Stimulated activated CD4-positive, alpha-beta T cell treated with anti-CD3 and anti-CD28 coated beads, Interleukin-12 subunit alpha, Interleukin-12 subunit beta, amount 100 ng/mL, for 24 hours (primary cell): Measurements from ENCODE around the gene PRR7.
A peak's percentile ranks its signal among the peaks of the same experiment; 100 is the strongest.

Source experiments
- DNase-seq, 2 experiments: peaks; one replicate each; pipeline ENCODE4 v3.0.0-alpha.2; 2020; ENCODE audit warnings: low read depth in 2 of 2

Gene PRR7

DNA sequence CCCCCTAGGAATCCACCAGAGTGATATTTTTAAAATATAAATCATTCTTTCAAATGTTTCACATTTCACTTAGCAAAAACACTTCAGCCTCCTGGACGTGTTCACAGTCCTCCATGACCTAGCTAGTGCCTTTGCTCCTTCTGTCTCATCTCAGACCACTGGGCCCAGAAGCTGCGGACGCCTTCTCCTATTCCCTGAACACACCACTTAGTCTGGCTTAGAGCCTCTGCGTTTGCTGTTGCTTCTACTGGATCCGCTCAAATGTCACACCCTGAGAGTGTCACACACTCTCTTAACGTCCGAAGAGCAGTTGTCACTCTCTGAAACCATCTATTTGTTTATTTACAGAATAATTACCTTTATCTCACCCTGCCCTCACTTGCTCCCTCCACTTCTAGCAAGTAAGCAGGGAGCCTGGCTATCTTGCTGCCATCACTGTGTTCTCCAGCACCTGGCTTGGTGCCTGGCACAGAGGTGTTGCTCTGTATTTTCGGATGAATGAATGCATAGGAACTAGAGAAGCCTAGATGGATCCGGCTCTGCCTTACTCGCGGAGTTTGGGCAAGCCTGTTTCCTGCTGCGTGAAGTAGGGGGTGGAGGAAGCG, 21.3 kb upstream of the PRR7 start:
- DNase-seq: no peak

DNA sequence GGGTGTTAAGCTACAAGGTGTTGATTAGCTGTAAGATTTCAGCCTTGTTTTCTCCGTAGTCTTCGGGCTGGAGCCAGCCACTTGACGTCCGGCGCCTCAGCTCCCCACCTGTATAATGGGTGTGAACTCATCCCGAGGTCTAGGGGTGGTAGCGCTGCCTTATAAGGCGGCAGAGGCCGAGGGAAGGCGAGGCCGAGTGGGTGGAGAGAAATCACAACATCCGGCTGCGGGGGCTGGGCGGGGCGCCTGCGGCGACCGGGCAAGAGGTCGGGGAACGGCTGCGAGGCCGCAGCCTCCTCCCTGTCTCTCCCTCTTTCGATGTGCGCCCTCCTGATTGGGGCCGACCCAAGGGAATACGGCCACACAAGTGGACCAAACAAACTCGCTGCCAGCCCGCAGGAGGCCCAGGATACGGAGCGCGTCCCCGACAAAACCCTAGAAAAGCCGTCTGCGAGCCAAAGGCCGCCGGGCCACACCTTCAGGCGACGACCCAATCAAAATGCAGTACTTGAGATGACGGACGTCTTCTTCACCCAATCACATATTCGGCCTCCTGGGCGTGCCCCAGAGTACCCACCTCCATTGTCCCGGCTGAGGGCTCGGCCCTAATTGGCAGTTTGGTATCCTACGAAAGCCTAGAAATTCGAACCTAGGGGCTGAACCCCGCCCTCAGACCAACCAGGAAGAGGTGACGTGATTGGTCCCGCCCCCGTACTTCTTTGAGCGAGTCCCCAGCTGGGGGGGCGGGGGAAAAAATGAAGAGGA, 20.6 kb upstream of the PRR7 start:
- DNase-seq: peak; percentile 99 to 100

- DNase-seq: peak in 1 of 2 experiments; percentile 58
Observed at GRCh38 chr5:177426566-177427210, 19.9 kb upstream of the PRR7 start, which contains the start of gene GRK6. Gene GRK6, plus strand, starts transcription at chr5:177426676. Its CDS starts 170 bp downstream, at chr5:177426846.

GRCh38 chr5:177427211-177427822, 19.3 kb upstream of the PRR7 start:
- DNase-seq: no peak

- DNase-seq: no peak
Observed at GRCh38 chr5:177427919-177428573, 18.6 kb upstream of the PRR7 start.

DNA sequence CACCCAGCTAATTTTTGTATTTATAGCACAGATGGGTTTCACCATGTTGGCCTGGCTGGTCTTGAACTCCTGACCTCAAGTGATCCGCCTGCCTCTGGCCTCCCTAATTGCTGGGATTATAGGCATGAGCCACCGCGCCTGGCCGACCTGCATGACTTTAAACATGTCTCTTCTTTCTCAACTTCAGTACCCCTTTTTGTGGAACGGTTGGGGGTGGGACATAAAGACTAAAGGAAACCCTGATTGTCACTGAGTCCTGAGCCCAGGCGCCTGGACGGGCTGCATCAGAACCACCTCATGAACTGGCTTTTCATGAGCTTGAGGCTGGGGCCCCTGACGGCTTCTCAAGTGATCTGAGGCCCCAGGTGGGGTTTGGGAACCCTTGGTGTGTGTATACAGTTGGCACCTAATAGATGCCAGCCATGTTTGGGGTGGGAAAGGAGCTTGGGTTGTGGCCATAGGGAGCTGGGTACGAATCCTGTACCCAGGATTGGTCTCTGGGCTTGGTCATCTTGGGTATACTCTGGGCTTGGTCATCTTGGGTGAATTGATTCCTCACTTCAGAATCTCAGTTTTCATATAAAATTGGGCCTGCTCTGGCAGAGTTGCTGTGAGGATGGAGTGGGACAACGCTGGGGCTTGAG, 17.9 kb upstream of the PRR7 start:
- DNase-seq: no peak

- DNase-seq: peak; percentile 75 to 87
Observed at GRCh38 chr5:177429248-177430040, 17.2 kb upstream of the PRR7 start.

GRCh38 chr5:177430140-177430951, 16.3 kb upstream of the PRR7 start:
- no peak for DNase-seq

DNA sequence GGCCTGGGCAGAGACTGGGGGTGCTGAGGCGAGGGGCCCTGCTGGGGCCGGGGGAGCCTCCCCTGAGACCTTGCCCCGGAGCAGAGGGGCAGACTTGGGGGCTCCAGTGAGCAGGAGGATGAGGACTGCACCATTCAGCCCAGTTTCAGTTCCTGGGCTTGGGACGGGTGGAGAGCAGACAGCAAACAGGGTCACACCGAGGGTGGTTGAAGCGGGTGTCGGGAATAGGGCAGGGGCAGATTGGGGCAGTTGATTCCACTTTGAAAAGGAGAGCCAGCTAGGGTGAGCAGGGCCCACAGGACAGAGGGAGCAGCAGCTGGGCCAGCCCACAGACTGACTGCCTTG, 15.7 kb upstream of the PRR7 start:
- DNase-seq: no peak

- peak in 1 of 2 experiments; percentile 65 for DNase-seq
Observed at GRCh38 chr5:177431317-177432142, 15.1 kb upstream of the PRR7 start.

DNA sequence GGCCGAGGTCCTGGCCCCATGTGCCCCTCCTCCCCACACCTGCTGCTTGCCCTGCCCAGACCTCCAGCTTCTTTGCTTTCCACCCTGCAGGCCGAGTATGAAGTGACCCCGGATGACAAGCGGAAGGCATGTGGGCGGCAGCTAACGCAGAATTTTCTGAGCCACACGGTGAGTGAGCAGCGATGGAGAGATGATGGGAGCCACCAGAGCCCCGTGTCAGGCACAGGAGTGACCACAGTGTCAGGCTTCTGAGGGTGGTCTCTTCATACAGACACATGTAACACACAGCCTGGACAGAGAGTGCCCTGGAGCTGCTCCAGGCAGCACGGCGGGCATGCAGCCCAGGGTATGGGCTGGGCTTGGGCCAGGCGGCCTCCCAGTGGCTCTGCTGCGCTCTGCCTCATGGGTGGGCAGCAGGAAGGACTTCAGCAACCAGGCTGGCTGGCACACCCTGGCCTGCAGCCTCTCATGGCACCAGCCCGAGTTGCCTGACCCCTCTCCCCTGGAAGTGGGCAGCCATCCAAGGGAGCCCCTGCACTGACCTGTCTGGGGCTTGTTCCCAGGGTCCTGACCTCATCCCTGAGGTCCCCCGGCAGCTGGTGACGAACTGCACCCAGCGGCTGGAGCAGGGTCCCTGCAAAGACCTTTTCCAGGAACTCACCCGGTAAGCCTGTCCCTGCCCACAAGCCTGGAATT, 14.3 kb upstream of the PRR7 start:
- no peak for DNase-seq

GRCh38 chr5:177432839-177433657, 13.6 kb upstream of the PRR7 start:
- DNase-seq: no peak

DNA sequence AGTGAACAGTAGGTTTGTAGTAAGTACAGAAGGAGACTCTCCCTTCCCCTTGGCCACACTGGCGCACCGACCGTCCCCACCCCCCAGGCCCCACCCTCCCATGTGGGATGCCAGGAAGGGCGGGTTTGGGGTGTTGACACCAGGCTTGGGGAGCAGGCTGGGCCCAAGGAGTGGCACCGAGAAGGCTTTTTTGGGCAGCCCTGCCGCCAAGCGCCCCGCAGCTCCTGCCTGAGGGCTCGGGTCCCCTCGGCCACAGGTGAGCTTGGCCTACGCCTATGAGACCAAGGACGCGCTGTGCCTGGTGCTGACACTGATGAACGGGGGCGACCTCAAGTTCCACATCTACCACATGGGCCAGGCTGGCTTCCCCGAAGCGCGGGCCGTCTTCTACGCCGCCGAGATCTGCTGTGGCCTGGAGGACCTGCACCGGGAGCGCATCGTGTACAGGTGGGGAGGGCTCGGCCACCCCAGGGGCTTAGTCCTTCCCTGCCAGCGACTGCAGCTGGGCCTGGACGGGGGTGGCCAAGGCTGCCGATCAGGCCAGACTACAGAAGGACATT, 12.9 kb upstream of the PRR7 start:
- no peak for DNase-seq

DNA sequence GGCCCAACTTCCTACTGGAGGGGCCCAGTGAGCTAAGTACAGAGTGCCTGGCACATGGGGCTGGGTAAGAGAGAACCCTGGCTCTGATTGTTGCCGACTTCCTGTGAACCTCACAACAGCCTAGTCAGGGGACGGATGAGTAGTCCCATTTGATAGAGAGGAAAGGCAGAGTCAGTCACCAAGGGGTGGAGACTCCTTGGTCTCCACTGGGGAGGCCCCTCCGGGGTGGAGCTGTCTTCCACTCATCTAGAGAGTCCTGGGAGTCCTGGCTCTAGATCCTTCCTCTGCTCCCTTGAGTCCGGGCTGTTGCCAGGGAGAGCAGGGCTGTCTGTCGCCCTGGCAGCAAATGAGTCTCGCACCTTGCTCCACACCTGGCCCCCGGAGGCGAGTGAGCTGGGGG, 12.2 kb upstream of the PRR7 start:
- peak in 1 of 2 experiments; percentile 61 for DNase-seq

DNA sequence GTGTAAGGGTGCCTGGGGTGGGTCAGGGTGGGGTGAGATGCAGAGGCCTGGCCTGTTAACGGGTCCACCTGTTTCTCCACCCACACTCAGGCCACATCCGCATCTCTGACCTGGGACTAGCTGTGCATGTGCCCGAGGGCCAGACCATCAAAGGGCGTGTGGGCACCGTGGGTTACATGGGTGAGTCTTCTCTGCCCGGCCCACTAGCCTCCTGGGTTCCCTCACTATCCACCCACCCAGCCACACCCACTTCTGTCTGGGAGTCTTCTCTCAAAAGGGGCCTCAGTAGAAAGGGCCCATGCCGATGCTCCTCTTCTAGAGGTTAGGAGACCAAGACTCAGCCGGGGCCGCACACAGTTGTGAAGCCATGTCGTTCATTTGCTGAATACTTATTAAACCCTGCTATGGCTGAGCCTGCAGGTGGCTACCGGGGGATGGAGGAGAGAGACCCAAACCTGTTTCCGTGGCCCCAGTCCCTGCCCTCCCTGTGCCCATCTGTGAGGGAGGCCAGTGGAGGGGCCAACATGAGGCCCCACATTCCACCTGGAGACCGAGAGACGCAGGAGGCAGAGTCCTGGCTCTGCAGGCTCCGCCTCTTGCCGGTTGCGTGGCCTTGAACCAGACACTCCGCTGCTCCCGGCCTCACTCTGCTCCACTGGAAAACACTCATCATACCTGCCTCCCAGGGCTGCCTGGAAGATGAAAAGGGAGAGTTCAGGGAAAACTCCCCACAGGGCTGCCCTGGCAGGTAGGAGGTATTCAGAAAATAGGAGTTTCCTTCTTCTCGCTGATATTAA, 11.5 kb upstream of the PRR7 start:
- DNase-seq: no peak

DNA sequence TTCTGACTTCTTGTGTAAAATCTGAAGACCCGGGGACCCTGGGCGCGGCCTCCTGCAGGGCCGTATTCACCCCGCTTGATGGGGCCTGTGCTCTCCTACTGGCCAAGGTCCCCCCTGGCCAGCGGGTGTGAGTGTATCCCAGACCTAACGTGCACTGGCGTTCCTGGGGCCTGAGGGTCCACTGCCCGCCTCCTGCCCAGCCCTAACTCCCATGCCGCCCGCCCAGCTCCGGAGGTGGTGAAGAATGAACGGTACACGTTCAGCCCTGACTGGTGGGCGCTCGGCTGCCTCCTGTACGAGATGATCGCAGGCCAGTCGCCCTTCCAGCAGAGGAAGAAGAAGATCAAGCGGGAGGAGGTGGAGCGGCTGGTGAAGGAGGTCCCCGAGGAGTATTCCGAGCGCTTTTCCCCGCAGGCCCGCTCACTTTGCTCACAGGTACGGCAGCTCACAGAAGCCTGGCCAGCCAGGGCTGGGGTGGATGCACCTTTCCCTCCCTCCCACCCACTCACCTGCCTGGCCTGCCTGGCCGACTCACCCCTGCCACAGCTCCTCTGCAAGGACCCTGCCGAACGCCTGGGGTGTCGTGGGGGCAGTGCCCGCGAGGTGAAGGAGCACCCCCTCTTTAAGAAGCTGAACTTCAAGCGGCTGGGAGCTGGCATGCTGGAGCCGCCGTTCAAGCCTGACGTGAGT, 10.6 kb upstream of the PRR7 start:
- no peak for DNase-seq
